ENCODE data around the gene CAP1. TPM values are rescaled to one million over a fixed set of nuclear protein-coding genes. Genes with fewer than 3 reads are reported as not detected.

The CAP1 gene
- total and polyA plus RNA-seq, 2 of the 13 experiments (the other 11 are each of a cell fraction or from before 2014, with no cell fraction given) = 174 to 195 TPM

GRCh38 chr1:40040511-40041465, at the start of gene CAP1 (continued):
- TF ChIP-seq ZBTB34 (CRISPR knock-in tag; IDR thresholded peaks at IDR 0.05) = no peak
- TF ChIP-seq ZNF564 (CRISPR knock-in tag; IDR thresholded peaks at IDR 0.05) = no peak; the same call in 1 of the 2 replicates
- peak; percentile 66; the same call in 1 of the 2 replicates for TF ChIP-seq ELF4 (CRISPR knock-in tag; IDR thresholded peaks at IDR 0.05; ENCODE audit: borderline replicate concordance)
- TF ChIP-seq ZNF557 (CRISPR knock-in tag; IDR thresholded peaks at IDR 0.05) = no peak
- TF ChIP-seq CREB1 (IDR thresholded peaks at IDR 0.05) = peak; percentile 58
- peak; percentile 83 for TF ChIP-seq CREB1 (CRISPR knock-in tag; IDR thresholded peaks at IDR 0.05)
- peak; percentile 70; the same call in 1 of the 2 replicates for TF ChIP-seq TBX2 (CRISPR knock-in tag; IDR thresholded peaks at IDR 0.05; ENCODE audit: borderline replicate concordance)
- TF ChIP-seq ZNF260 (CRISPR knock-in tag; IDR thresholded peaks at IDR 0.05; ENCODE audit: borderline replicate concordance, low read depth) = no peak
- TF ChIP-seq KLF6 (CRISPR knock-in tag; IDR thresholded peaks at IDR 0.05) = 0 out of 2 replicates have a peak, but pooled peaks have one; percentile 11
- no peak for TF ChIP-seq CTCF (CRISPR knock-in tag; IDR thresholded peaks at IDR 0.05)
- no peak for TF ChIP-seq HIC2 (CRISPR knock-in tag; IDR thresholded peaks at IDR 0.05; ENCODE audit: low read depth)
- no peak for TF ChIP-seq NR0B2 (CRISPR knock-in tag; IDR thresholded peaks at IDR 0.05)
- peak; percentile 50; the same call in 1 of the 2 replicates for TF ChIP-seq KMT2B (CRISPR knock-in tag; IDR thresholded peaks at IDR 0.05)
- TF ChIP-seq ZBTB37 (CRISPR knock-in tag; IDR thresholded peaks at IDR 0.05) = peak; percentile 50; the same call in 1 of the 2 replicates
- TF ChIP-seq BRD4 (CRISPR knock-in tag; IDR thresholded peaks at IDR 0.05) = 0 out of 2 replicates have a peak, but pooled peaks have one; percentile 14
- no peak for TF ChIP-seq NFRKB (IDR thresholded peaks at IDR 0.05)
- TF ChIP-seq ZNF709 (CRISPR knock-in tag; IDR thresholded peaks at IDR 0.05) = no peak; the same call in 1 of the 2 replicates
- TF ChIP-seq DNMT1 (CRISPR knock-in tag; IDR thresholded peaks at IDR 0.05) = no peak
- no peak for TF ChIP-seq FIP1L1 (IDR thresholded peaks at IDR 0.05; ENCODE audit: borderline replicate concordance, insufficient read depth, low read depth, low read length)
- TF ChIP-seq HHEX (CRISPR knock-in tag; IDR thresholded peaks at IDR 0.05) = no peak
- TF ChIP-seq NFYB (CRISPR knock-in tag; IDR thresholded peaks at IDR 0.05) = peak; percentile 75
- TF ChIP-seq ZNF446 (CRISPR knock-in tag; IDR thresholded peaks at IDR 0.05) = 0 out of 2 replicates have a peak, but pooled peaks have one; percentile 36
